Activated T-helper 2 cell treated with anti-CD3 and anti-CD28 coated beads, Interferon-gamma antibody, Interleukin-2, Interleukin-4, amounts not matched to agents 10 μg/mL and 5 μg/mL and 100 μg/mL, durations not matched to agents 14 hours and 24 hours and 36 hours (primary cell): Measurements from ENCODE around the gene TNFSF4. TPM values are rescaled to one million over a fixed set of nuclear protein-coding genes. Genes with fewer than 3 reads are reported as not detected.
"Not testable (repeated sequence)": the region's sequence is repeated elsewhere in the genome, so short reads cannot be mapped to it uniquely, and the experiment has no call there.

Experiments used
- DNase-seq: peaks from one replicate; pipeline ENCODE4 v3.0.0; 2021; ENCODE audit warnings: low spot score
- H3K27ac Mint-ChIP-seq: one replicate; pipeline ENCODE4 v1.8.0; 2021; ENCODE audit warnings: mixed read lengths
- H3K27me3 Mint-ChIP-seq: one replicate; pipeline ENCODE4 v1.8.0; 2021; ENCODE audit warnings: low read depth, mixed read lengths
- H3K36me3 Mint-ChIP-seq: one replicate; pipeline ENCODE4 v1.8.0; 2021; ENCODE audit warnings: low read depth, mixed read lengths
- H3K4me1 Mint-ChIP-seq: one replicate; pipeline ENCODE4 v1.8.0; 2021; ENCODE audit warnings: low read depth, mixed read lengths
- H3K4me3 Mint-ChIP-seq: one replicate; pipeline ENCODE4 v1.8.0; 2021; ENCODE audit warnings: low read depth, mild to moderate bottlenecking, moderate library complexity, mixed read lengths
- H3K9me3 Mint-ChIP-seq: one replicate; pipeline ENCODE4 v1.8.0; 2021; ENCODE audit warnings: mixed read lengths
- intact Hi-C: fragments of 100-400 bp; cut with micrococcal nuclease; formaldehyde crosslinking; loops from one replicate; pipeline ENCODE4 v1.15.1; 2023
- total RNA-seq: library from RNA; stranded (reverse); gene quantifications from 2 replicates; pipeline ENCODE4 v1.2.3, GENCODE V29; 2022

TNFSF4 gene
- total RNA-seq, 1 donor from 2014 or later, result 1.3 TPM

DNA sequence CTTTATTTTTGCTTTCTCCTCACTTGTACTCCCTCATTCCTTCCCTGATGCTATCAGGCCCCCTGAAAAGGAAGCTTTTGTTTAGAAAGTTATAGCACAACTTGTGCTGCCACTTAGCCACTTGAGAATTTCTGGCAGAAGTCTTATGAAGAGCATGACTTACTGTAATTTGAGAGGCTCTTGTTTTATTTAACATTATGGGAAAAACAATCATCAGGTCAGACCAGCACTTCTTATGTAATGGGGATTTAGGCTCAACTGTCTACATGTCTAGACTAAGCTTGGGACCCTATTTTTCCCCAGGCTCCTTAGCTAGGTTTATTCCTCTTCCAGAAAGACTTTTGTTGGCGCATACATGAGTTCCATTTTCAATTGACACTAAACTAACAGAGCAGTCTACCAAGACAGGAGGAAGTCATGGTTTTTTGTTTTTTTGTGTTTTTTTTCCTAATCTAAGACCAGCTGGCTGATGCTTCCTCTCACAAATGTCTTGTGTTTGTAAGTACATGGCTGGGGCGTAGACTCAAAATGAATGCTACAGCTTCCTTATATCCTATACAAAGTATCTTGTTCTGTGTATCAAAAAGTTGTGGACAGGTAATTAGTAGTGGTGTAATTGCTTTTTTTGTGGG is 31.5 kb downstream of the TNFSF4 start:
- DNase-seq, result no peak
- Mint-ChIP-seq H3K4me1 (no peaks in the 10 kb centered on the region), H3K27me3 (peaks cover 2% of the 10 kb centered on the region), H3K36me3 (no peaks in the 10 kb centered on the region), H3K4me3 (no peak overlapping the region), H3K9me3 (peaks cover 22% of the 10 kb centered on the region), H3K27ac (no peak overlapping the region)
- intact Hi-C loops, result no loop called here

DNA sequence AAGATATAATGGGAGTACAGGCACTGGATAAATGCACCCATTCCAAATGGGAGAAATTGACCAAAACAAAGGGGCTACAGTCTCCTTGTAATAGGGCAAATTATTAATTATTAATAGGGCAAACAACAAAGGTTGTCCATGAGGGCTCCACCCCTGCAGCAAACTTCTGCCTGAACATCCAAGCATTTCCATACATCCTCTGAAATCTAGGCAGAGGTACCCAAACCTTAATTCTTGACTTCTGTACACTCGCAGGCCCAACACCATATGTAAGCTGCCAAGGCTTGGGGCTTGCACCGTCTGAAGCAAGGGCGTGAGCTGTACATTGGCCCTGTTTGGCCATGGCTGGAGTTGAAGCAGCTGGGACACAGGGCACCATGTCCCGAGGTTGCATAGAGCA is 33.7 kb downstream of the TNFSF4 start:
- Mint-ChIP-seq H3K4me3 (no peak overlapping the region), H3K9me3 (peaks cover 26% of the 10 kb centered on the region), H3K27me3 (peaks cover 2% of the 10 kb centered on the region), H3K36me3 (no peaks in the 10 kb centered on the region), H3K27ac (no peak overlapping the region), H3K4me1 (no peaks in the 10 kb centered on the region)
- no peak for DNase-seq
- intact Hi-C loops, result no loop called here

DNA sequence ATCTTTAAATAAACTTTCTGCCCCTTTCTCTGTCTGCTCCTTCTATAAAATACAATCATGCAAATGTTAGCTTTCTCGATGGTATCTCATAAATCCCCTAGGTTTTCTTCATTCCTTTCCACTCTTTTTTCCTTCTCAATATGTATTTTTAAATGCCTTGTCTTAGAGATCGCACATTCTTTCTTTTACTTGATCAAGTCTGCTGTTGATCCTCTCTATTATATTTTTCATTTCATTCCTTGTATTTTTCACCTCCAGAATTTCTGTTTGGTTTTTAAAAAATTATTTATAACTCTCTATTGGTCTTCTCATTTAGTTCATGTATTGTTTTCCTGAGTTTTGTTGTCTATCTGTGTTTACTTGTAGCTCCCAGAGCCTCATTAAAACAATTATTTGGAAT is 36.0 kb downstream of the TNFSF4 start:
- intact Hi-C loops, result no loop called here
- DNase-seq, result no peak
- H3K4me1 Mint-ChIP-seq, result no peaks in the 10 kb centered on the region
- no peak overlapping the region for H3K4me3 Mint-ChIP-seq
- H3K27me3 Mint-ChIP-seq, result no peaks in the 10 kb centered on the region
- H3K27ac Mint-ChIP-seq, result no peak overlapping the region
- peaks cover 26% of the 10 kb centered on the region for H3K9me3 Mint-ChIP-seq
- H3K36me3 Mint-ChIP-seq, result no peaks in the 10 kb centered on the region

DNA sequence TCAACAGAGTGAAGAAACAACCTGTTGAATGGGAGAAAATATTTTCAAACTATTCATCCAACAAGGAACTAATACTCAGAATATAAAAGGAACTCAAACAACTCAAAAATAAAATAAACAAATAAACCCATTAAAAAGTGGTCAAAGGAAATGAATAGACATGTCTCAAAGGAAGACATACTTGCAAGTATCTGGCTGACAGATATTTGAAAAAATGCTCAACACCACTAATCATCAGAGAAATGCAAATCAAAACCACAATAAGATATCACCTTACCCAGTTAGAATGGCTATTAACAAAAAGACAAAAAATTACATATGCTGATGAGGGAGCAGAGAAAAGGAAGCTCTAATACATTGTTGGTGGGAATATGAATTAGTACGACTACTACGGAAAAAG is 38.2 kb downstream of the TNFSF4 start:
- no peaks in the 10 kb centered on the region for H3K36me3 Mint-ChIP-seq
- no peaks in the 10 kb centered on the region for H3K27me3 Mint-ChIP-seq
- no peak for DNase-seq
- H3K27ac Mint-ChIP-seq, result no peak overlapping the region
- intact Hi-C loops, result no loop called here
- no peaks in the 10 kb centered on the region for H3K4me1 Mint-ChIP-seq
- peaks cover 21% of the 10 kb centered on the region for H3K9me3 Mint-ChIP-seq
- no peak overlapping the region for H3K4me3 Mint-ChIP-seq

DNA sequence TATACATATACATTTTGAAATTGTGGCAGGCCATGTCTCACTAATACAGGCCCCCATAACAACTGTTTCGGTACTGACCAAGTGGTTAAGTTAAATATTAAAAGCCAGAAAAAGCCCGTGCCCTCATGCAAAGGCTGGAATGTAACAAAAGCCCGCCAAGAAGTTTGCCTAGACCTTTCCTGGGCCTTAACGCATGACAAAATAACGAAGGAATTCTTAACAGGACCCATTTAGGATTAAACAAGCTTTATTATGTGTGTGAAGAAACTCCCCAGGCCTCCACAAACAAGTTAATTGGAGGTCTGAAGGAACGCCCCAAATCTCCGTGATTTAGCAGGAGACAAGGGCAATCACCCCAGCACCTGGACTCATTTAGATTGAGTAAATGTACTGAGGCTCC is 42.4 kb downstream of the TNFSF4 start:
- Mint-ChIP-seq H3K27ac (no peak overlapping the region), H3K9me3 (no peaks in the 10 kb centered on the region), H3K27me3 (no peaks in the 10 kb centered on the region), H3K4me1 (peaks cover 5% of the 10 kb centered on the region), H3K4me3 (no peak overlapping the region), H3K36me3 (no peaks in the 10 kb centered on the region)
- DNase-seq, result no peak
- intact Hi-C loops, result no loop called here

DNA sequence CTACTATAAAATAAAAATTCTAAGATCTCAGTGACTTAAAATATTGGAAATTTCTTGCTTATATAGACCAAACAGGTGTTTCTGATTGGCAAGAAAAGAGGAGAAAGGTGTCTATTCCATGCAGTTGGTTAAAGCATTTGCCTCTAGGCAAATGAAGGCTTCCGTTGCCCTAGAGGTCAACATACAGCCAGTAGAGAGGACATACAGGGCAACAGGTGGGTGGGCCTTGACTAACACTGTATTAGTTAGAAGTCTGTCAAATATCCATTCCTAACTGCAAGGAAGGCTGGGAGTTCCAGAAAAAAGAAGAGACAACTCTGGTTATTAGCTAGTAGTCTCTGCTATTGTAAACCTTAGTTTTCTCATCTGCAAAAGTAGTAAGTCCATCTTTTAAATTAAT is 43.0 kb downstream of the TNFSF4 start:
- no peaks in the 10 kb centered on the region for H3K9me3 Mint-ChIP-seq
- intact Hi-C loops, result no loop called here
- H3K36me3 Mint-ChIP-seq, result no peaks in the 10 kb centered on the region
- no peak overlapping the region for H3K27ac Mint-ChIP-seq
- peaks cover 5% of the 10 kb centered on the region for H3K4me1 Mint-ChIP-seq
- no peaks in the 10 kb centered on the region for H3K27me3 Mint-ChIP-seq
- no peak for DNase-seq
- H3K4me3 Mint-ChIP-seq, result no peak overlapping the region

DNA sequence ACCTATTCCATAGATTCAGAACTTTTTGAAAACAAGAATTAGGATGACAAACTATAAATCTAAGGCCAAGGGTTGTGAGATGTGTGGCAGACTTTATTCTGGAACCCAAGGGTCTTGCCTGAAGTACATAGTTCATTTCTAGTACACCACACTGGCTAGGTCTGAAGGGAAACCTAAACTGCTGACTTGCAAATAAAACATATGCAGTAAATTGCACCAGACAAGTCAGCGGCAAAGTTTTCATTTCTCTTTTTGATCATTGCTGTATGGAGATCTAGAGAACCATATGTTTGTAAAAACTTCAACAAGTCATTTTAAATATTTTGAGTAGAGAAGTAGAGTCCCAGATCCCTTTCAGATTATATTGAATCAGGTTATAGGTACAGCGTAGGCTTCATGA is 43.9 kb downstream of the TNFSF4 start:
- no peaks in the 10 kb centered on the region for H3K27me3 Mint-ChIP-seq
- H3K4me1 Mint-ChIP-seq, result peaks cover 5% of the 10 kb centered on the region
- no peak for DNase-seq
- no peak overlapping the region for H3K4me3 Mint-ChIP-seq
- no peaks in the 10 kb centered on the region for H3K36me3 Mint-ChIP-seq
- no peak overlapping the region for H3K27ac Mint-ChIP-seq
- H3K9me3 Mint-ChIP-seq, result no peaks in the 10 kb centered on the region
- intact Hi-C loops, result no loop called here

DNA sequence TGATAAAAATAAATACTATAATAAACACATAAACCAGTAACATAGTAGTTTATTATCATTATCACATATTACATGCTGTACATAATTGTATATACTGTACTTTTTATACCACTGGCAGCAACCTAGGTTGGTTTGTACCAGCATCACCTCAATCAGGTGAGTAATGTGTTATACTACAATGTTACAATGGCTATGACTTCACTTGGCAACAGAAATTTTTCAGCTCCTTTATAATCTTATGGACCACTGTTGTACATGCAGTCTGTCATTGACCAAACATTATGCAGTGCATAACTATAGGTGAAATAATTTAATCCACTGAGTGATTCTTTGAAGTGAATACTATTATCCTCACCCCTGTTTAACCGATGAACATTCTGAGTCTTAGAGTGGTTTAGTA is 44.5 kb downstream of the TNFSF4 start:
- H3K36me3 Mint-ChIP-seq, result no peaks in the 10 kb centered on the region
- H3K27me3 Mint-ChIP-seq, result no peaks in the 10 kb centered on the region
- peaks cover 5% of the 10 kb centered on the region for H3K4me1 Mint-ChIP-seq
- H3K27ac Mint-ChIP-seq, result no peak overlapping the region
- intact Hi-C loops, result no loop called here
- no peak overlapping the region for H3K4me3 Mint-ChIP-seq
- DNase-seq, result no peak
- H3K9me3 Mint-ChIP-seq, result no peaks in the 10 kb centered on the region

DNA sequence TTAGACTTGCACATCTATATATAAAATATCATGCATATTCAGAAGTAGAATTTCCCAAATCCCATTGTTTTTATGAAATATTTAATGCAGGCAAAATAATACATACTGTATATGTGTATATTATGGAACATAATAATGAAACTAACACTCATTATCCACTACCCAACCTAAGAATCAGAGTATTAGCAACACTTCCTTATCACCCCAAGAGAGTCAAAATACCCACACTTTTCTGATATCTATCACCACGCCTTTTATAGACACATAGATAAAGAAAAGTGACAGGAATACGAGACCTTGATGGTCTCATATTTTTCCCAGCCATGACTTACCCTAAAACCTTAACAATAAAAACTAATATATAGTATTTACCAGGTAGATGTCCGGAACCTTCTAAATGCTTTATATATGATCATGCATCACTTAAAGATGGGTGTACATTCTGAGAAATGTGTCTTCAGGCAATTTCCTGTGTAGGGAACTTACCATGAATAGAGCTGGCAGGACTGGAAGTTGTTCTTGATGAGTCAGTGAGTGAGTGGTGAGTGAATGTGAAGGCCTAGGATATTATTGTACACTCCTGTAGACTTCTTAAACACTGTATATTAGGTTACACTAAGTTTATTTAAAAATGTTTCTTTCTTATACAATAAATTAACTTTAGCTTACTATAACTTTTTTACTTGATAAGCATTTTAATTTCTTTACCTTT is 45.5 kb downstream of the TNFSF4 start:
- Mint-ChIP-seq H3K4me3 (no peak overlapping the region), H3K36me3 (no peaks in the 10 kb centered on the region), H3K27ac (no peak overlapping the region), H3K27me3 (peaks cover 2% of the 10 kb centered on the region), H3K9me3 (peaks cover 4% of the 10 kb centered on the region), H3K4me1 (peaks cover 5% of the 10 kb centered on the region)
- intact Hi-C loops, result loop anchor here (1.0 kb wide), 1 partner anchor 61 kb away; no protein-coding TSS in a partner anchor
- no peak for DNase-seq

DNA sequence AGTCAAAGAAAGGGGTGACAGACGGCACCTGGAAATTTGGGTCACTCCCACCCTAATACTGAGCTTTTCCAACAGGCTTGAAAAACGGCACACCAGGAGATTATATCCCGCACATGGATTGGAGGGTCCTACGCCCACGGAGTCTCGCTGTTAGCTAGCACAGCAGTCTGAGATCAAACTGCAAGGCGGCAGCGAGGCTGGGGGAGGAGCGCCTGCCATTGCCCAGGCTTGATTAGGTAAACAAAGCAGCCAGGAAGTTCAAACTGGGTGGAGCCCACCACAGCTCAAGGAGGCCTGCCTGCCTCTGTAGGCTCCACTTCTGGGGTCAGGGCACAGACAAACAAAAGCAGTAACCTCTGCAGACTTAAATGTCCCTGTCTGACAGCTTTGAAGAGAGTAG is 53.2 kb downstream of the TNFSF4 start:
- H3K27me3 Mint-ChIP-seq, H3K4me3 Mint-ChIP-seq: not testable (repeated sequence)

DNA sequence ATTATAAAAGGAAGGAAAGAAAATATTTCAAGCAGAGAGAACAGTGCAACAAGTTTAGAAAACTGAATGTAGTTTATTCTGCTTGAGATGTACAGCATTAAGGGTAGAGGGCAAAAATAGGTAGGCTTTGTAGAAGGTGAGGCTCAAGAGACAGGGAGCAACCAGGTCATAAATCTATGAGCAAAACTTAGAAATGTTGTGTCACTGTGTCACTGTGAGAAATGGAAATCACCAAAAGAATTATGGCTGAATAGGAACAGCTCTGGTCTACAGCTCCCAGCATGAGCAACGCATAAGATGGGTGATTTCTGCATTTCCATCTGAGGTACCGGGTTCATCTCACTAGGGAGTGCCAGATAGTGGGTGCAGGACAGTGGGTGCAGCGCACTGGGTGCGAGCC is 53.6 kb downstream of the TNFSF4 start:
- no peak for DNase-seq
- intact Hi-C loops, result no loop called here
- peaks cover 2% of the 10 kb centered on the region for H3K27me3 Mint-ChIP-seq
- no peak overlapping the region for H3K27ac Mint-ChIP-seq
- H3K9me3 Mint-ChIP-seq, result peaks cover 14% of the 10 kb centered on the region
- H3K4me1 Mint-ChIP-seq, result peaks cover 11% of the 10 kb centered on the region
- no peaks in the 10 kb centered on the region for H3K36me3 Mint-ChIP-seq
- H3K4me3 Mint-ChIP-seq, result no peak overlapping the region

More for the DNA sequence above, 53.2 kb downstream of the TNFSF4 start:
- DNase-seq, H3K36me3 Mint-ChIP-seq, H3K27ac Mint-ChIP-seq, intact Hi-C loops: not testable (repeated sequence)
- H3K4me1 Mint-ChIP-seq, result peaks cover 11% of the 10 kb centered on the region
- peaks cover 14% of the 10 kb centered on the region for H3K9me3 Mint-ChIP-seq

DNA sequence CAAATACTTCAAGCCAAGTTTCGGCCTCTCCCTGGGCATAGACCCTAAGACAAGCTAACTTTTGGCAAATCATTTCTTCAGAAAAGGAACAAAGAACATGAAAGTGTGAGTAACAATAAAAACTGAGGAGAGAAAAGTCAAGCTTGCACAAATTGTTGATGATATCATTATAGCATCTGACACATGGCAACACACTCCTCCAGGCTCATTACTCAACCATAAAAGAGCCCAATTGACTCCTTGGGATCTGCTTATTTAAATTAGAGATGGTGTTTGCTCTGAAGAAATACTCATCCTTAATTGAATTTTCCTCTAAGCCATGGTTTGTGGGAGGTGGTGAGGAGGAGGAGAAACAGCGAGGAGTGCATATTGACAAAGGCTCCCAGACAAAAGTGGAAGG is 54.5 kb downstream of the TNFSF4 start:
- no peak overlapping the region for H3K27ac Mint-ChIP-seq
- no peak overlapping the region for H3K4me3 Mint-ChIP-seq
- peaks cover 2% of the 10 kb centered on the region for H3K27me3 Mint-ChIP-seq
- intact Hi-C loops, result no loop called here
- no peaks in the 10 kb centered on the region for H3K36me3 Mint-ChIP-seq
- H3K9me3 Mint-ChIP-seq, result peaks cover 14% of the 10 kb centered on the region
- DNase-seq, result no peak
- peaks cover 11% of the 10 kb centered on the region for H3K4me1 Mint-ChIP-seq

DNA sequence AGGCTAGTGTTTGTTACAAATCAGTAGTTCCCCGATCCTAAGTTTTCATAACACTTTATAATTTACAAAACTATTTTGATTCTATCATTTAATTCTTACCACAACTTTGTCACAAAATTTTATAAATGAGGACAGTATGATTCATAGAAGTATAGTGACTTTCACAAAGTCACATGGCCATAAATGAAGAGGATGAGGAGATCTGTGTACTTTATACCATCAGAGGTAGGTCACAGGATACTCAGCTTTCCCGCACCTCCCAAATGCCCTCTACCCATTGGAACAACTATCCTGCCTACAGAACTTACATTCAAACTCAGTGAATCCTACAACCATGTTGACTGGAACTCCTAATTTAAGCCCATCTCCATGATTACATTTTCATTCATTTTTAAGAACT is 56.3 kb downstream of the TNFSF4 start:
- Mint-ChIP-seq H3K9me3 (peaks cover 20% of the 10 kb centered on the region), H3K4me3 (no peak overlapping the region), H3K27ac (no peak overlapping the region), H3K4me1 (peaks cover 11% of the 10 kb centered on the region), H3K27me3 (peaks cover 8% of the 10 kb centered on the region), H3K36me3 (no peaks in the 10 kb centered on the region)
- intact Hi-C loops, result no loop called here
- no peak for DNase-seq
